ENCODE results near the gene CYP24A1.
"Not testable (repeated sequence)": the region's sequence is repeated elsewhere in the genome, so short reads cannot be mapped to it uniquely, and the experiment has no call there.

Gene CYP24A1

GRCh38 chr20:54133434-54134427 lies 40.1 kb downstream of the CYP24A1 start:
- Histone ChIP-seq H3K9me3 (ENCODE audit: low read length) (no peaks in the 10 kb centered on the region), H3K4me3 (ENCODE audit: low read depth, low read length, poor library complexity, severe bottlenecking) (no peak overlapping the region), H3K9ac (ENCODE audit: low read length) (no peak overlapping the region), H3K36me3 (ENCODE audit: insufficient read depth, low read length) (no peaks in the 10 kb centered on the region), H3F3A (ENCODE audit: insufficient read depth, low read length) (no peaks in the 10 kb centered on the region), H3K4me2 (ENCODE audit: low read length) (no peak overlapping the region), H4K20me1 (ENCODE audit: insufficient read depth, low read length) (no peaks in the 10 kb centered on the region), H2AFZ (ENCODE audit: low read length) (no peak overlapping the region), H3K9me2 (ENCODE audit: low read depth, low read length) (no peaks in the 10 kb centered on the region), H3K27me3 (ENCODE audit: insufficient read depth, low read length) (no peaks in the 10 kb centered on the region; the same call in none of the 2 replicates), H3K27ac (ENCODE audit: low read depth, low read length, poor library complexity, severe bottlenecking) (no peak overlapping the region), H3K4me1 (ENCODE audit: insufficient read depth, low read length, severe bottlenecking) (no peaks in the 10 kb centered on the region), H3K79me2 (ENCODE audit: insufficient read depth, low read length) (no peaks in the 10 kb centered on the region)
- TF ChIP-seq EZH2 (IDR thresholded peaks at IDR 0.05; ENCODE audit: borderline replicate concordance, low read length) (no peak), CTCF (IDR thresholded peaks at IDR 0.05; ENCODE audit: low read length) (no peak)

GRCh38 chr20:54132612-54133433 lies 41.0 kb downstream of the CYP24A1 start:
- no peak overlapping the region for H3K27ac ChIP-seq (ENCODE audit: low read depth, low read length, poor library complexity, severe bottlenecking)
- TF ChIP-seq CTCF (IDR thresholded peaks at IDR 0.05; ENCODE audit: low read length), result no peak
- TF ChIP-seq EZH2 (IDR thresholded peaks at IDR 0.05; ENCODE audit: borderline replicate concordance, low read length), result no peak

GRCh38 chr20:54131675-54132611 lies 41.8 kb downstream of the CYP24A1 start:
- no peak for TF ChIP-seq EZH2 (IDR thresholded peaks at IDR 0.05; ENCODE audit: borderline replicate concordance, low read length)
- TF ChIP-seq CTCF (IDR thresholded peaks at IDR 0.05; ENCODE audit: low read length), result no peak
- no peaks in the 10 kb centered on the region for H3K79me2 ChIP-seq (ENCODE audit: insufficient read depth, low read length)
- H3K4me3 ChIP-seq (ENCODE audit: low read depth, low read length, poor library complexity, severe bottlenecking), result no peak overlapping the region
- H3K36me3 ChIP-seq (ENCODE audit: insufficient read depth, low read length), result no peaks in the 10 kb centered on the region
- no peaks in the 10 kb centered on the region for H3F3A ChIP-seq (ENCODE audit: insufficient read depth, low read length)
- no peaks in the 10 kb centered on the region for H3K9me2 ChIP-seq (ENCODE audit: low read depth, low read length)
- H3K9ac ChIP-seq (ENCODE audit: low read length), result no peak overlapping the region
- H3K4me1 ChIP-seq (ENCODE audit: insufficient read depth, low read length, severe bottlenecking), result no peaks in the 10 kb centered on the region
- no peak overlapping the region for H3K27ac ChIP-seq (ENCODE audit: low read depth, low read length, poor library complexity, severe bottlenecking)
- no peak overlapping the region for H3K4me2 ChIP-seq (ENCODE audit: low read length)
- no peaks in the 10 kb centered on the region for H4K20me1 ChIP-seq (ENCODE audit: insufficient read depth, low read length)
- no peak overlapping the region for H2AFZ ChIP-seq (ENCODE audit: low read length)
- H3K27me3 ChIP-seq (ENCODE audit: insufficient read depth, low read length), result no peaks in the 10 kb centered on the region; the same call in none of the 2 replicates
- no peaks in the 10 kb centered on the region for H3K9me3 ChIP-seq (ENCODE audit: low read length)

More at GRCh38 chr20:54132612-54133433, 41.0 kb downstream of the CYP24A1 start:
- Histone ChIP-seq H3K79me2 (ENCODE audit: insufficient read depth, low read length) (no peaks in the 10 kb centered on the region), H3K4me1 (ENCODE audit: insufficient read depth, low read length, severe bottlenecking) (no peaks in the 10 kb centered on the region), H3K9me2 (ENCODE audit: low read depth, low read length) (no peaks in the 10 kb centered on the region), H3K4me3 (ENCODE audit: low read depth, low read length, poor library complexity, severe bottlenecking) (no peak overlapping the region), H3K9me3 (ENCODE audit: low read length) (no peaks in the 10 kb centered on the region), H3K9ac (ENCODE audit: low read length) (no peak overlapping the region), H3K36me3 (ENCODE audit: insufficient read depth, low read length) (no peaks in the 10 kb centered on the region), H3K27me3 (ENCODE audit: insufficient read depth, low read length) (no peaks in the 10 kb centered on the region; the same call in none of the 2 replicates), H3K4me2 (ENCODE audit: low read length) (no peak overlapping the region), H3F3A (ENCODE audit: insufficient read depth, low read length) (no peaks in the 10 kb centered on the region), H2AFZ (ENCODE audit: low read length) (no peak overlapping the region), H4K20me1 (ENCODE audit: insufficient read depth, low read length) (no peaks in the 10 kb centered on the region)

DNA sequence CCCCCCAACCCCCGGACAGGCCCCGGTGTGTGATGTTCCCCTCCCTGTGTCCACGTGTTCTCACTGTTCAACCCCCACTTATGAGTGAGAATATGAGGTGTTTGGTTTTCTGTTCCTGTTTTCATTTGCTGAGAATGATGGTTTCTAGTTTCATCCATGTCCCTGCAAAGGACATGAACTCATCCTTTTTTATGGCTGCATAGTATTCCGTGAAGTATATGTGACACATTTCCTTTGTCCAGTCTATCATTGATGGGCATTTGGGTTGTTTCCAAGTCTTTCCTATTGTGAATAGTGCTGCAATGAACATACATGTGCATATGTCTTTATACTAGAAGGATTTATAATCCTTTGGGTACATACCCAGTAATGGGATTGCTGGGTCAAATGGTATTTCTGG lies 42.7 kb downstream of the CYP24A1 start:
- H3K4me2 ChIP-seq (ENCODE audit: low read length); H3K79me2 ChIP-seq (ENCODE audit: insufficient read depth, low read length); H3K27ac ChIP-seq (ENCODE audit: low read depth, low read length, poor library complexity, severe bottlenecking); H3K4me3 ChIP-seq (ENCODE audit: low read depth, low read length, poor library complexity, severe bottlenecking); H2AFZ ChIP-seq (ENCODE audit: low read length); H3K9me3 ChIP-seq (ENCODE audit: low read length); H3K36me3 ChIP-seq (ENCODE audit: insufficient read depth, low read length); H4K20me1 ChIP-seq (ENCODE audit: insufficient read depth, low read length); H3F3A ChIP-seq (ENCODE audit: insufficient read depth, low read length); H3K9me2 ChIP-seq (ENCODE audit: low read depth, low read length); H3K27me3 ChIP-seq (ENCODE audit: insufficient read depth, low read length); H3K4me1 ChIP-seq (ENCODE audit: insufficient read depth, low read length, severe bottlenecking); H3K9ac ChIP-seq (ENCODE audit: low read length): not testable (repeated sequence)
